ENCODE data around the gene CD63. TPM values are rescaled to one million over a fixed set of nuclear protein-coding genes. Genes with fewer than 3 reads are reported as not detected.

CD63 gene
- total RNA-seq, 4 donors from 2014 or later: 683 to 1,145 (median 1,122) TPM

GRCh38 chr12:55746913-55747231, 18.1 kb upstream of the CD63 start:
- Histone ChIP-seq H3K9me3 (no peaks in the 10 kb centered on the region), H3K27me3 (no peaks in the 10 kb centered on the region), H3K4me1 (peaks cover 25 to 34% of the 10 kb centered on the region in 2 donors), H3K4me3 (replicated peaks in 1 of 3) (no peak overlapping the region), H3K36me3 (peaks cover 0 to 2% of the 10 kb centered on the region in 2 donors), H3K27ac (no peak overlapping the region)
- TF ChIP-seq POLR2A (IDR thresholded peaks at IDR 0.05) (no peak), CTCF (IDR thresholded peaks at IDR 0.05) (no peak)
- no peak for DNase-seq
- intact Hi-C loops (cut with DNase I): no loop called here

GRCh38 chr12:55746174-55746912, 17.5 kb upstream of the CD63 start:
- no peak overlapping the region for H3K4me3 ChIP-seq (replicated peaks in 1 of 3)
- 42 to 51% methylated on average over 3 of the region's 3 CpGs for WGBS, 2 donors
- no peaks in the 10 kb centered on the region for H3K36me3 ChIP-seq
- H3K27ac ChIP-seq: peak overlapping the region in 2 of 3 donors; percentile 33 to 49
- DNase-seq: no peak
- TF ChIP-seq POLR2A (IDR thresholded peaks at IDR 0.05): no peak
- no peak for TF ChIP-seq CTCF (IDR thresholded peaks at IDR 0.05)
- H3K9me3 ChIP-seq: no peaks in the 10 kb centered on the region
- intact Hi-C loops (cut with DNase I): no loop called here
- H3K27me3 ChIP-seq: no peaks in the 10 kb centered on the region
- peaks cover 25 to 34% of the 10 kb centered on the region in 2 donors for H3K4me1 ChIP-seq

DNA sequence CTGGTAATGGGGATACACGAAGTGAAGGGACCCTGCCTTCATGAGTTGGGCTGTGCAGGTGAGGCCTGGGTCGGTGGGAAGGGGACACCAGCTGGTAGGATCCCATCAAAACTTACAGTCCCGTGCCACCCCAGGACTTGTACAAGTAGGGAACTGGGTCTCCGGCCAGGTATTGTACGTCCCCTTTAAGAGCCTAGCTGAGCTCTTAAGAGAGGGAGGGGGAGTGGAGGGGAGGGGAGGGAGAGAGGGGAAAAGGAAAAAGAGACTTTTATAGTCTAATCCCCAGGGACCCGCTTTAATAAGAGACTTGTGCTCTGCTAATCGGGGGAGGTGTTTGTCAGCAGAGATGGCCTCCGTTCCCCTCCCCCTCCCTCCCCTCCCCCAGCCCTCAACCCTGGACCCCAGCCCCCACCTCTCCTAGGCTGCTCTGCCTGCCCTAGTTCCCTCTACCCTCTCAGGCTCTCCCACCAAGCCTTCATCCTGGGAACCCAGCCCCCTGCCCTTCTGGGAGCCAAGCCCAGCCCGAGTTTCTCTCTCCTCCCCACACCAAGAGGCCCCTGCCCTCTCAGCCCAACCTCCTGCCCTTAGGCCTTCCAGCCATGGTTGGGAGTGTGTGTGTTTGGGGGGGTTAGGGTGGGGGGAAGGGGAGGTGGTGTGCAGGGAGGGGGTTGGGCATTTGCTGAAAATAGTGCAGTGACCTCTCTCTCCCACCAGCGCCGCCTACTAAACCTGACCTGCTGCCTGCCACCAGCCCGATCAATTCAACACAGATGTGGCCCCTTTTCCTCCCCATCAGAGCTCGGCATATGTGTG, 16.8 kb upstream of the CD63 start:
- peaks cover 25 to 34% of the 10 kb centered on the region in 2 donors for H3K4me1 ChIP-seq
- WGBS, 2 donors: 14 to 19% methylated on average over 13 of the region's 13 CpGs
- no peaks in the 10 kb centered on the region for H3K36me3 ChIP-seq
- peak overlapping the region in 2 of 3 donors; percentile 33 to 49 for H3K27ac ChIP-seq
- H3K4me3 ChIP-seq (replicated peaks in 1 of 3): no peak overlapping the region
- TF ChIP-seq POLR2A (IDR thresholded peaks at IDR 0.05) (no peak), CTCF (IDR thresholded peaks at IDR 0.05) (no peak)
- H3K9me3 ChIP-seq: no peaks in the 10 kb centered on the region
- DNase-seq: peak in 1 of 2 donors; percentile 47
- intact Hi-C loops (cut with DNase I): no loop called here
- no peaks in the 10 kb centered on the region for H3K27me3 ChIP-seq

GRCh38 chr12:55744340-55745030, 15.7 kb upstream of the CD63 start:
- peak overlapping the region in 2 of 3 donors; percentile 43 to 49 for H3K27ac ChIP-seq
- H3K4me1 ChIP-seq: peaks cover 25 to 34% of the 10 kb centered on the region in 2 donors
- intact Hi-C loops (cut with DNase I): loop anchor here (5.0 kb wide), 1 partner anchor 53 kb away; no protein-coding TSS in a partner anchor
- WGBS, 2 donors: 24% methylated on average over 9 to 11 of the region's 11 CpGs
- peak overlapping the region in 1 of 3 donors; percentile 62 for H3K4me3 ChIP-seq (replicated peaks in 1 of 3)
- no peak for TF ChIP-seq POLR2A (IDR thresholded peaks at IDR 0.05)
- TF ChIP-seq CTCF (IDR thresholded peaks at IDR 0.05): no peak
- H3K27me3 ChIP-seq: no peaks in the 10 kb centered on the region
- H3K9me3 ChIP-seq: no peaks in the 10 kb centered on the region
- DNase-seq: no peak
- H3K36me3 ChIP-seq: no peaks in the 10 kb centered on the region

Measured in thyroid gland (tissue), 4 donors.